GM18498 (cell line): ENCODE results near the gene MLKL.
"Not testable (repeated sequence)": the region's sequence is repeated elsewhere in the genome, so short reads cannot be mapped to it uniquely, and the experiment has no call there.

ENCODE experiments used
- ATAC-seq: cut with Tn5 transposase; IDR thresholded peaks from one replicate; pipeline ENCODE4 v1.9.1; 2021; ENCODE audit warnings: mild to moderate bottlenecking, moderate library complexity; ENCODE audit not compliant: unreplicated experiment

Gene MLKL

GRCh38 chr16:74709441-74709877 is 8.8 kb upstream of the MLKL start:
- peak; percentile 95 for ATAC-seq

GRCh38 chr16:74700116-74700437 is 585 bp downstream of the MLKL start:
- peak; percentile 28 for ATAC-seq

- no peak for ATAC-seq
Observed at GRCh38 chr16:74699666-74700065, 996 bp downstream of the MLKL start.

- ATAC-seq: peak; percentile 21
Observed at GRCh38 chr16:74698222-74698621, 2.4 kb downstream of the MLKL start.

GRCh38 chr16:74695450-74696422 is 4.9 kb downstream of the MLKL start:
- peak; percentile 88 for ATAC-seq

- ATAC-seq: no peak
Observed at GRCh38 chr16:74691093-74691855, 9.4 kb downstream of the MLKL start.

- no peak for ATAC-seq
Observed at GRCh38 chr16:74682556-74682955, 18.1 kb downstream of the MLKL start.

GRCh38 chr16:74680681-74681080 is 20.0 kb downstream of the MLKL start:
- no peak for ATAC-seq

- ATAC-seq: no peak
Observed at GRCh38 chr16:74679983-74680382, 20.7 kb downstream of the MLKL start.

- no peak for ATAC-seq
Observed at GRCh38 chr16:74677868-74678267, 22.8 kb downstream of the MLKL start.

GRCh38 chr16:74673876-74674275 is 26.8 kb downstream of the MLKL start:
- no peak for ATAC-seq

- not testable (repeated sequence) for ATAC-seq
Observed at GRCh38 chr16:74668877-74669276, 31.8 kb downstream of the MLKL start.

GRCh38 chr16:74667255-74667700 is 33.4 kb downstream of the MLKL start:
- ATAC-seq: no peak

- ATAC-seq: peak; percentile 100
Observed at GRCh38 chr16:74666425-74667254, 34.0 kb downstream of the MLKL start, which contains the start of gene RFWD3. Gene RFWD3 (minus strand): TSS chr16:74666877. CDS start chr16:74661449, 5,428 bp downstream.

GRCh38 chr16:74666010-74666421 is 34.6 kb downstream of the MLKL start:
- ATAC-seq: no peak

GRCh38 chr16:74661064-74661463 is 39.6 kb downstream of the MLKL start:
- ATAC-seq: no peak

- no peak for ATAC-seq
Observed at GRCh38 chr16:74660383-74660782, 40.3 kb downstream of the MLKL start.

GRCh38 chr16:74659041-74659440 is 41.6 kb downstream of the MLKL start:
- ATAC-seq: no peak

GRCh38 chr16:74657870-74658642 is 42.6 kb downstream of the MLKL start:
- ATAC-seq: no peak

- ATAC-seq: no peak
Observed at GRCh38 chr16:74654536-74655050, 46.1 kb downstream of the MLKL start.
